GM21515 (cell line): ENCODE measurements around the gene UBQLNL.

ENCODE experiments used
- ATAC-seq: cut with Tn5 transposase; IDR thresholded peaks from one replicate; pipeline ENCODE4 v1.9.1; 2021; ENCODE audit not compliant: unreplicated experiment

Gene UBQLNL

GRCh38 chr11:5508605-5509004 is 7.9 kb downstream of the UBQLNL start:
- no peak for ATAC-seq

- no peak for ATAC-seq
Measured at GRCh38 chr11:5507933-5508305, 8.6 kb downstream of the UBQLNL start.

GRCh38 chr11:5507177-5507932 is 9.1 kb downstream of the UBQLNL start:
- no peak for ATAC-seq

GRCh38 chr11:5505363-5506048 is 11.0 kb downstream of the UBQLNL start:
- no peak for ATAC-seq

- ATAC-seq, result no peak
Measured at GRCh38 chr11:5504403-5504921, 12.0 kb downstream of the UBQLNL start.

GRCh38 chr11:5500393-5500801 is 16.1 kb downstream of the UBQLNL start:
- no peak for ATAC-seq

- ATAC-seq, result no peak
Measured at GRCh38 chr11:5499671-5500070, 16.8 kb downstream of the UBQLNL start.

- no peak for ATAC-seq
Measured at GRCh38 chr11:5489576-5490357, 26.7 kb downstream of the UBQLNL start.

- no peak for ATAC-seq
Measured at GRCh38 chr11:5488798-5489399, 27.6 kb downstream of the UBQLNL start.

GRCh38 chr11:5488385-5488784 is 28.1 kb downstream of the UBQLNL start, which contains the start of gene OR52D1:
OR52D1 (plus strand) TSS chr11:5488685; CDS start chr11:5488707, 22 bp downstream.
- no peak for ATAC-seq

- ATAC-seq, result no peak
Measured at GRCh38 chr11:5486421-5486820, 30.1 kb downstream of the UBQLNL start.

- ATAC-seq, result no peak
Measured at GRCh38 chr11:5486003-5486402, 30.5 kb downstream of the UBQLNL start.

GRCh38 chr11:5476186-5476819 is 40.2 kb downstream of the UBQLNL start:
- peak; percentile 86 for ATAC-seq

- no peak for ATAC-seq
Measured at GRCh38 chr11:5473921-5474320, 42.6 kb downstream of the UBQLNL start.

GRCh38 chr11:5467527-5467926 is 49.0 kb downstream of the UBQLNL start:
- no peak for ATAC-seq
